Endothelial cell of umbilical vein (primary cell): ENCODE data around the gene LGMN.

Experiments used
- EZH2 ChIP-seq: IDR thresholded peaks from 2 replicates; pipeline ENCODE4 v1.6.1; 2012; ENCODE audit warnings: borderline replicate concordance, low read depth, mild to moderate bottlenecking, moderate library complexity, low read length, inconsistent platforms; ENCODE audit not compliant: severe bottlenecking
- MYC ChIP-seq: IDR thresholded peaks from one replicate; pipeline ENCODE4 v1.6.1; 2011; ENCODE audit warnings: mild to moderate bottlenecking, low read depth, low read length
- POLR2A ChIP-seq: IDR thresholded peaks from 2 replicates; pipeline ENCODE4 v1.6.1; 2012; ENCODE audit warnings: low read depth, mild to moderate bottlenecking, control low read depth, low read length
- TF ChIP-seq, protein P1 (sequence below), 2 donors: IDR thresholded peaks; 1 replicate in 1 of 2; 2 replicates in 1 of 2; pipeline ENCODE4 v1.5.1; 2011; ENCODE audit warnings: low read length in 2 of 2, mild to moderate bottlenecking in 2 of 2, moderate library complexity in 2 of 2, control low read depth in 1 of 2, inconsistent platforms in 1 of 2, low read depth in 1 of 2; ENCODE audit not compliant: insufficient read depth in 1 of 2; ENCODE audit errors: extremely low read depth in 1 of 2

DNA sequence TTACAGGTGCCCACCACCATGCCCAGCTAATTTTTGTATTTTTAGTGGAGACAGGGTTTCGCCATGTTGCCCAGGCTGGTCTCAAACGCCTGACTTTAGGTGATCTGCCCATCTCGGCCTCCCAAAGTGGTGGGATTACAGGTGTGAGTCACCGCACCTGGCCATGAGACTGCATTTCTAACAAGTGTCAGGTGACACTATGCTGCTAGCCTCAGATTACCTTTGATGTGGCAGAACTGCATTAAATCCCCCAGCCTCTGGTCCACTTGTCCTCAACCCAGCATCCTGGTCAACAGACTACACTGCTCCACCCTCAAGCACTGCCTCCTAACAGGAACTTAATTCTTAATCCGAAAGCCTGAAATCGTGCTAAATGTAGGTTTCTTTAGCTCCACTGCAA lies 13.1 kb downstream of the LGMN start:
- TF ChIP-seq, protein P1, sequence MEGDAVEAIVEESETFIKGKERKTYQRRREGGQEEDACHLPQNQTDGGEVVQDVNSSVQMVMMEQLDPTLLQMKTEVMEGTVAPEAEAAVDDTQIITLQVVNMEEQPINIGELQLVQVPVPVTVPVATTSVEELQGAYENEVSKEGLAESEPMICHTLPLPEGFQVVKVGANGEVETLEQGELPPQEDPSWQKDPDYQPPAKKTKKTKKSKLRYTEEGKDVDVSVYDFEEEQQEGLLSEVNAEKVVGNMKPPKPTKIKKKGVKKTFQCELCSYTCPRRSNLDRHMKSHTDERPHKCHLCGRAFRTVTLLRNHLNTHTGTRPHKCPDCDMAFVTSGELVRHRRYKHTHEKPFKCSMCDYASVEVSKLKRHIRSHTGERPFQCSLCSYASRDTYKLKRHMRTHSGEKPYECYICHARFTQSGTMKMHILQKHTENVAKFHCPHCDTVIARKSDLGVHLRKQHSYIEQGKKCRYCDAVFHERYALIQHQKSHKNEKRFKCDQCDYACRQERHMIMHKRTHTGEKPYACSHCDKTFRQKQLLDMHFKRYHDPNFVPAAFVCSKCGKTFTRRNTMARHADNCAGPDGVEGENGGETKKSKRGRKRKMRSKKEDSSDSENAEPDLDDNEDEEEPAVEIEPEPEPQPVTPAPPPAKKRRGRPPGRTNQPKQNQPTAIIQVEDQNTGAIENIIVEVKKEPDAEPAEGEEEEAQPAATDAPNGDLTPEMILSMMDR (IDR thresholded peaks at IDR 0.05; ENCODE audit: extremely low read depth in 1 of 2, insufficient read depth in 1 of 2, low read depth in 1 of 2, low read length in 2 of 2), result no peak
- no peak for TF ChIP-seq EZH2
- no peak for TF ChIP-seq POLR2A
- no peak for TF ChIP-seq MYC
